ENCODE data around the gene PXK.
"Not testable (repeated sequence)": the region's sequence is repeated elsewhere in the genome, so short reads cannot be mapped to it uniquely, and the experiment has no call there.

PXK gene

GRCh38 chr3:58419780-58420507 is 87.3 kb downstream of the PXK start:
- DNase-seq (ENCODE audit: low spot score), result peak; percentile 53

- DNase-seq (ENCODE audit: low spot score), result no peak
These were observed 88.3 kb downstream of the PXK start for GRCh38 chr3:58421004-58421403.

- no peak for DNase-seq (ENCODE audit: low spot score)
These were observed 90.1 kb downstream of the PXK start for GRCh38 chr3:58422756-58423325.

GRCh38 chr3:58424613-58425012 is 91.9 kb downstream of the PXK start:
- DNase-seq (ENCODE audit: low spot score), result no peak

GRCh38 chr3:58425782-58426181 is 93.1 kb downstream of the PXK start:
- no peak for DNase-seq (ENCODE audit: low spot score)

DNA sequence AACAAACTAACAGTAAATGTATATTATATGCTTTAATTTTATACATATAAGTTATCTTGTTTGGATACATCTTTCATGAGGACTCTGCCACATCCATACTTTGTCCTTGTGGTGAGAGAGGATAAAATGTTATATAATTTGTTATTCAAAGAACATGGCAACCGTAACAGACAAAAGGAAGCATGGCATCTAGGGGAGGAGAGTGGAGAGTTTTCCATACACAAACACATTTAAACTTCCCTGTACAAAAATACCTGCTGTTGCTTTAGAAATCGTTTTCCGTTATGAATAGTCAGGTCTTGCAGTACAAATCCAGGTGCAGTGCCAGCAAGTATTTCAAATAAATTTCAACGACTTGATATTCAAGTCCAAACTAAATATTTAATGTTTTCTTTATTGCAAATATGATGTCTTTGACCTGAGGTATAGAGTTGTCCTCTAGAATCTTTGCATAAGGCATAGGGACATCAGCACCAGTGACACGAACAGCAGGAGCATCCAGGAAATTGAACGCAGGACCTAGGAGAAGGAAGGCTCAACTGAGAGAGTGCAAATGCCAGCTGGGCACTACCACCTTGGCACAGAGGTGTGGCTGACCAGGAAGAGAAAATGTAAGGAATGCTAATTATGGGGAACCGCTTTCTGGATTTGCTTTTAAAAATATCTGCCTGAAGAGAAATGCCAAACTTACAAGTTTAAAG is 95.1 kb downstream of the PXK start:
- DNase-seq (ENCODE audit: low spot score), result no peak

DNA sequence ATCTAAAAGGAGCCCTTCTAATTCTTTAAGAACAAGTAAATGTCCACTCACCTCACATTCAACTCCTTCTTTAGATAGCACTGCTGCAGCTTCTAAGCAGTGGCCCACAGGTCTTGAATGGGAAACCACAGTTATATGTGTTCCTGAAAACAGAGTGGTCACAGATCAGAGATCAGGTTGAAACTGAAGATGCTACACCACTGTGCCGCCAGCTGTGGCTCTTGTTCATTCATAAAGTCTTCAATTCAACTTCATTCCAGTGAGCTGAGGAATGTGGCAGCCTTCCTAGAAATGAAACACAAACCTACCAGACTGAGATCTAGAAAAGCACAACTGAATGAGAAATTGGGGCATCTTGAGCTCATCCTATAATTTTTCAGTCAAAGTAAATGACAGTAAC is 97.0 kb downstream of the PXK start:
- no peak for DNase-seq (ENCODE audit: low spot score)

DNA sequence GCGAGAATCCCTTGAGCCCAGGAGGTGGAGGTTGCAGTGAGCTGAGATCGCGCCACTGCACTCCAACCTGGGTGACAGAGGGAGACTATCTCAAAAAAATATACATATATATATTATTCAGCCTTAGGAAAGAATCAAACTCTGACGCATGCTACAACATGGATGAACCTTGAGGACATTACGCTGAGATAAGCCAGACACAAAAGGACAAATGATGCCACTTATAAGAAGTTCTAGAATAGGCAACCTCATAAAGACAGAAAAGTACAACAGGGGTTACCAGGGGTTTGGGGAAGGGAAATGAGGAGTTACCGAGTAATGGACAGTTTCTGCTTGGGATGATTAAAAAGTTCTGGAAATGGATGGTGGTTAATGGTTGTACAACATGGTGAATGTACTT is 100.2 kb downstream of the PXK start:
- no peak for DNase-seq (ENCODE audit: low spot score)

DNA sequence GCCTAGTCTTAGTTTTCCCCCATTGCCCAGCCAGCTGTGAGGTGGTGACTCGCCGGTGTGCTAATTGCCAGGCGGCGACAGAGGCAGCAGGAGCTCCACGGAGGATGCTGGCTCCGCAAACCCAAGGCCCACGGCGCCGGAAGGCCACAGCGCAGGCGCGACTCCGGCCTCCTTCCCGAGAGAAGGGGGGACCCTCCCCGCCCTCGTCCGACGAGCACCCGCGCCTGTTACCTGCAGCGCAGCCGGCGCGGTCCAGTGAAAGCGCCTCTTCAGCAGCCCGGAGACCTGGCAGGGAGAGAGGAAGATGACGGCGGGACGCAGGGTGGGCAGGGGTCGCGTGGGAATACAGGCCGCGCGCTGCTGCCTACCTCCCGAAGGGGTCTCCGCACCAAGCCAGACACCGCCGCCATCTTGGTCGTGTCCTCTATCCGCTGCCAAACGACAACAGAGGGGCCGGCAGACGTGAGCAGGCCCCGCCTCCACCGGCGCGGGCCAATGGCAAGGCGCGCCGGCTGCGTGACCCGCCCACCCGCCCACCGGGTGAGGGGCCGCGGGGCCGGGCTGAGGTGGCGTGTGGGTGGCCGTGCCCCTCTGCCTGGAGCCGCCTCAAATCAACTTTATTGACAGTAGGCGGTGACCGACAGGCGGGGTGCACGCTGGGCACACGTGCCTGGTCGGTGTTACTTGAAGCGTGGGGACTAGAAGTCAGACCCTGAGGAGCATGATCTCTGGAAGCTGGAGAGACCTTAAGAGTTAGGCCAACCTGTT is 100.9 kb downstream of the PXK start, which contains the start of gene PDHB:
Gene PDHB, minus strand, starts transcription at position 433 of the 768 bp plus-strand sequence. Its CDS starts 23 bp downstream, at position 410.
- peak; percentile 87 for DNase-seq (ENCODE audit: low spot score)

GRCh38 chr3:58434168-58434504 is 101.4 kb downstream of the PXK start:
- DNase-seq (ENCODE audit: low spot score), result no peak

DNA sequence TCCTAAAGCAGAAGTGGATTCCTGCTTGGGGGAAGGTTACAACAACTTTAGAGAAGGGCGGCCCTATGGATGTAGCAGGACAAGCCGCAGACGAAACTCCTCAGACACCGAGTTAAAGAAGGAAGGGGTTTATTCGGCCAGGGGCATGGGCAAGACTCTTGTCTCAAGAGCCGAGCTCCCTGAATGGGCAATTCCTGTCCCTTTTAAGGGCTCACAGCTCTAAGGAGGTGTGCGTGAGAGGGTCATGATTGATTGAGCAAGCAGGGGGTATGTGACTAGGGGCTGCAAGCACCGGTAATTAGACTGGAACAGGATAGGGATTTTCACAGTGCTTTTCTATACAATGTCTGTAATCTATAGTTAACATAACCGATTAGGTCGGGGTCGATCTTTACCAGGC is 101.8 kb downstream of the PXK start:
- DNase-seq (ENCODE audit: low spot score), result no peak

GRCh38 chr3:58434990-58435389 is 102.3 kb downstream of the PXK start:
- DNase-seq (ENCODE audit: low spot score), result no peak

- not testable (repeated sequence) for DNase-seq (ENCODE audit: low spot score)
These were observed 104.6 kb downstream of the PXK start for GRCh38 chr3:58437276-58437675.

- not testable (repeated sequence) for DNase-seq (ENCODE audit: low spot score)
These were observed 108.3 kb downstream of the PXK start for GRCh38 chr3:58440996-58441355.

GRCh38 chr3:58441514-58442450 is 109.1 kb downstream of the PXK start:
- DNase-seq (ENCODE audit: low spot score), result no peak

GRCh38 chr3:58452176-58452575 is 119.5 kb downstream of the PXK start:
- DNase-seq (ENCODE audit: low spot score), result no peak

DNA sequence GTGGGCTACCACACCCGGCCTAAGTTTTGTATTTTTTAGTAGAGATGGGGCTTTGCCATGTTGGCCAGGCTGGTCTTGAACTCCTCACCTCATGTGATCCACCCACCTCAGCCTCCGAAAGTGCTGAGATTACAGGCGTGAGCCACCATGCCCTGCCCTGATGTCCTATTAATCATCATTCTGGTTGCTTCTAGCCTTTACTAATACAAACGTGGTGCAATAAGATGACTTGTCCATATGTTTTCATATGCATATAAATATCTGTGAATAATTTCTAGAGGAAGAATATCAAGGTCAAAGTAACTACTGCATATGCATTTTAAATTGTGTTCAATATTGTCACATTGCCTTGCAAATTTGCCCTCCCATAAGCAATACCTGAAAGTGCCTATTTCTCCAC is 126.5 kb downstream of the PXK start:
- no peak for DNase-seq (ENCODE audit: low spot score)

GRCh38 chr3:58462829-58463180 is 130.1 kb downstream of the PXK start:
- DNase-seq (ENCODE audit: low spot score), result no peak

DNA sequence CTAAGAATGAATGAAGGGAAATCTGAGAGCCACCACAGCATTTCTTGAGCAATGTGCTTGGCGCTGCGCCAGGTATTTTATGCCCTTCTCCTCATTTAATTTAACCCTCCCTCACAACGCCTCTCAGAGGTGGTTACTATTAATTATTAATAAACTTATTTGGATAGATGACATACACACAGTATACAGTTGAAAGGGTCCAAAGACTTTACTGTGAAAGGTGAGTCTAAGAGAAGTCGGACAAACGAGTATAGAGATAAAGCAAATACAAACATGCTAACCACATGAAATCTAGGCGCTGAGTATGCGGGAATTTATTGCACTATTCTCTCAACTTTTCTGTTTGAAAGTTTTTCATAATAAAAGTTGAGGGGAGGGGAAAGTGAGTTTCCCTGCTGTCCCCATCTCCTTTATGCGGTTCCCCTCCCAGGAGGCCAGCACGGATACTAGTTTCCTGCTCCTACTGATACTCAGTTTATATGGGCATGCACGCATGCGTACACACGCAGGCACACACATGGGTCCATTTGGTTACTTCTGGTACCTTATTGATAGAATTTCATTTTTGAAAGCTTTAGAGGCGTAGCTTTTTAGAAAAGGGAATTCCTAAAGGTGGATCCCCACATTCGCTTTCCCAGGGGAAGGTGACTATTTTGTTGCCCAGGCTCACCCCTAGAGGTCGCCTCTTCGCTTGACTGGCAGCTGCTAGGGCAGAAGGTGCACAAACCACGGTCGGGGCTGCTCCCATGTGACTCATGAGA is 130.7 kb downstream of the PXK start:
- DNase-seq (ENCODE audit: low spot score), result peak; percentile 46

DNA sequence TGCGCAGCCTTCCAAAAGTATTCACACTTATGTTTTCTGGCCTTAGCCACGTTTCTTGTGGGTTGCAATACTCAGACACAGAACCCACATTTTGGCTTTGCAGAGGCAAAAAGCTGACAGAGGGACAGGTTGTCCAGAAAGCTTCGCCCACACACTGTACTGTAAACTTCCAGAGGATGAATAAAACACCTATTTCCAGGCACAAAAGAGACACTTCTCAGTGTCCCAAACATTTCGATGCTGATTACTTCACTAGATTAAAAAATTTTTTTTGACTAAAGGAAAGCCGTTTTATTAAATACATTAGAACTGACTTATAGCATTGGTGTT is 131.2 kb downstream of the PXK start:
- DNase-seq (ENCODE audit: low spot score), result no peak

DNA sequence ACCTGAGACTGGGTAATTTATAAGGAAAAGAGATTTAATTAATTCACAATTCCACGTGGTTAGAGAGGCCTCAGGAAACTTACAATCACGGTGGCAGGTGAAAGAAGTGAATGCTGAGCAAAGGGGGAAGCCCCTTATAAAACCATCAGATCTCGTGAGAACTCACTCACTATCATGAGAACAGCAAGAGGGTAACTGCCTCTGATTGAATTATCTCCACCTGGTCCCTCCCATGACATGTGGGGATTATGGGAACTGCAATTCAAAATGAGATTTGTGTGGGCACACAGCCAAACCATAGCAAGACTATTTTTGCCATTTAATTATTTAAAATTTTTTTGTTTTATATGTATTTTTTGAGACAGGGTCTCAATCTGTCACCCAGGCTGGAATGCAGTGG is 132.2 kb downstream of the PXK start:
- no peak for DNase-seq (ENCODE audit: low spot score)

All from kidney capillary endothelial cell (primary cell).